ENCODE data around the gene AFP. TPM values are rescaled to one million over a fixed set of nuclear protein-coding genes. Genes with fewer than 3 reads are reported as not detected.

Gene AFP
- total and polyA plus RNA-seq, 2 of the 13 experiments (the other 11 are each of a cell fraction or from before 2014, with no cell fraction given), result 9,434 to 13,105 TPM

DNA sequence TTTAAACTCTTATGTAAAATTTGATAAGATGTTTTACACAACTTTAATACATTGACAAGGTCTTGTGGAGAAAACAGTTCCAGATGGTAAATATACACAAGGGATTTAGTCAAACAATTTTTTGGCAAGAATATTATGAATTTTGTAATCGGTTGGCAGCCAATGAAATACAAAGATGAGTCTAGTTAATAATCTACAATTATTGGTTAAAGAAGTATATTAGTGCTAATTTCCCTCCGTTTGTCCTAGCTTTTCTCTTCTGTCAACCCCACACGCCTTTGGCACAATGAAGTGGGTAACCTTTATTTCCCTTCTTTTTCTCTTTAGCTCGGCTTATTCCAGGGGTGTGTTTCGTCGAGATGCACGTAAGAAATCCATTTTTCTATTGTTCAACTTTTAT is 32.0 kb upstream of the AFP start, which contains the start of gene ALB (continued):
- TF ChIP-seq MYC (CRISPR knock-in tag; IDR thresholded peaks at IDR 0.05; ENCODE audit: borderline replicate concordance) (no peak), DNMT1 (CRISPR knock-in tag; IDR thresholded peaks at IDR 0.05) (no peak), FOXK1 (CRISPR knock-in tag; IDR thresholded peaks at IDR 0.05; ENCODE audit: borderline replicate concordance, low read depth) (no peak; the same call in 1 of the 2 replicates), STAG1 (CRISPR knock-in tag; IDR thresholded peaks at IDR 0.05) (0 out of 2 replicates have a peak, but pooled peaks have one; percentile 4), YY1 (IDR thresholded peaks at IDR 0.05; ENCODE audit: insufficient read depth, insufficient replicate concordance, low read depth, low read length) (peak; percentile 19), ATRX (CRISPR knock-in tag; IDR thresholded peaks at IDR 0.05; ENCODE audit: borderline replicate concordance) (no peak), ZFP90 (CRISPR knock-in tag; IDR thresholded peaks at IDR 0.05; ENCODE audit: borderline replicate concordance) (no peak), TAF15 (IDR thresholded peaks at IDR 0.05; ENCODE audit: low read depth, low read length, poor library complexity, severe bottlenecking) (no peak), PAX8 (CRISPR knock-in tag; IDR thresholded peaks at IDR 0.05; ENCODE audit: borderline replicate concordance) (no peak), IRF9 (CRISPR knock-in tag; IDR thresholded peaks at IDR 0.05; ENCODE audit: borderline replicate concordance) (no peak), ATF5 (CRISPR knock-in tag; IDR thresholded peaks at IDR 0.05; ENCODE audit: low read depth) (no peak), MBD4 (IDR thresholded peaks at IDR 0.05; ENCODE audit: borderline replicate concordance, low read length) (no peak; the same call in 1 of the 2 replicates), ZUFSP (CRISPR knock-in tag; IDR thresholded peaks at IDR 0.05; ENCODE audit: borderline replicate concordance) (no peak), REXO4 (CRISPR knock-in tag; IDR thresholded peaks at IDR 0.05; ENCODE audit: borderline replicate concordance) (no peak), ZNF558 (CRISPR knock-in tag; IDR thresholded peaks at IDR 0.05; ENCODE audit: borderline replicate concordance) (no peak), ZNF678 (CRISPR knock-in tag; IDR thresholded peaks at IDR 0.05) (no peak), RFX5 (IDR thresholded peaks at IDR 0.05; ENCODE audit: low read depth, low read length) (no peak), XRCC5 (optimal IDR thresholded peaks at IDR 0.05; ENCODE audit: low read length) (no peak), NR2F6 (IDR thresholded peaks at IDR 0.05) (no peak), NR2F6 (CRISPR knock-in tag; IDR thresholded peaks at IDR 0.05) (no peak), NFAT5 (CRISPR knock-in tag; IDR thresholded peaks at IDR 0.05) (no peak)
- TF ChIP-seq, protein P1, sequence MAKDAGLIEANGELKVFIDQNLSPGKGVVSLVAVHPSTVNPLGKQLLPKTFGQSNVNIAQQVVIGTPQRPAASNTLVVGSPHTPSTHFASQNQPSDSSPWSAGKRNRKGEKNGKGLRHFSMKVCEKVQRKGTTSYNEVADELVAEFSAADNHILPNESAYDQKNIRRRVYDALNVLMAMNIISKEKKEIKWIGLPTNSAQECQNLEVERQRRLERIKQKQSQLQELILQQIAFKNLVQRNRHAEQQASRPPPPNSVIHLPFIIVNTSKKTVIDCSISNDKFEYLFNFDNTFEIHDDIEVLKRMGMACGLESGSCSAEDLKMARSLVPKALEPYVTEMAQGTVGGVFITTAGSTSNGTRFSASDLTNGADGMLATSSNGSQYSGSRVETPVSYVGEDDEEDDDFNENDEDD (CRISPR knock-in tag; IDR thresholded peaks at IDR 0.05; ENCODE audit: borderline replicate concordance), result no peak
